ENCODE results near the gene GRIN3A.

DNA sequence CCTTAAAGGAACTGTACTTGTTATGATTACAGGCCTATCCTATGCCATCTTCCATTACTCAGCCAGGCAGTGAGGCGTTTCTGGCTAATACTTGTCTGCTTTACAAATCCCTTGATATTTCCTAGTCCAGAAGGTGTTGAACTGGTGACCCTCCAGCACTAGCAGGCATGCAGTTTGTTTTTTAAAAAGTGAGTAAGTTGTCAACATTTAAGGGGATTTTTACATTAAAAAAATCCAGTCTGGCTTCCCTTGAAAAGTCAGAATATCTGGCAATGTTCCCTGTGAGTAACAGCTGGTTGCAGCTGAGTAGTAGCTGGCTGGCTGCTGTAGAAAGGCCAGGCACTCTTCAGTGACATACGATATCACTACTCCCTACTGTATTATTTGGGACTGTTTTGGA is 21.8 kb downstream of the GRIN3A start:
- TF ChIP-seq POLR2AphosphoS5 (IDR thresholded peaks at IDR 0.05; ENCODE audit: low read depth, low read length) (no peak), REST (IDR thresholded peaks at IDR 0.05; ENCODE audit: insufficient read depth in 1 of 2, low read depth in 2 of 2, low read length in 1 of 2) (no peak), TCF7L2 (IDR thresholded peaks at IDR 0.05; ENCODE audit: low read depth, low read length) (no peak)
- TF ChIP-seq, protein P1, sequence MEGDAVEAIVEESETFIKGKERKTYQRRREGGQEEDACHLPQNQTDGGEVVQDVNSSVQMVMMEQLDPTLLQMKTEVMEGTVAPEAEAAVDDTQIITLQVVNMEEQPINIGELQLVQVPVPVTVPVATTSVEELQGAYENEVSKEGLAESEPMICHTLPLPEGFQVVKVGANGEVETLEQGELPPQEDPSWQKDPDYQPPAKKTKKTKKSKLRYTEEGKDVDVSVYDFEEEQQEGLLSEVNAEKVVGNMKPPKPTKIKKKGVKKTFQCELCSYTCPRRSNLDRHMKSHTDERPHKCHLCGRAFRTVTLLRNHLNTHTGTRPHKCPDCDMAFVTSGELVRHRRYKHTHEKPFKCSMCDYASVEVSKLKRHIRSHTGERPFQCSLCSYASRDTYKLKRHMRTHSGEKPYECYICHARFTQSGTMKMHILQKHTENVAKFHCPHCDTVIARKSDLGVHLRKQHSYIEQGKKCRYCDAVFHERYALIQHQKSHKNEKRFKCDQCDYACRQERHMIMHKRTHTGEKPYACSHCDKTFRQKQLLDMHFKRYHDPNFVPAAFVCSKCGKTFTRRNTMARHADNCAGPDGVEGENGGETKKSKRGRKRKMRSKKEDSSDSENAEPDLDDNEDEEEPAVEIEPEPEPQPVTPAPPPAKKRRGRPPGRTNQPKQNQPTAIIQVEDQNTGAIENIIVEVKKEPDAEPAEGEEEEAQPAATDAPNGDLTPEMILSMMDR (IDR thresholded peaks at IDR 0.05): no peak

Measured in Panc1 (cell line).